IMR-90 (cell line): ENCODE results near the gene ZMYND10. TPM values are rescaled to one million over a fixed set of nuclear protein-coding genes. Genes with fewer than 3 reads are reported as not detected.

Experiments used
- ATAC-seq: fragments of 200-7000 bp; cut with Tn5 transposase; 2 replicates; pipeline ENCODE4 v1.9.1; 2020; ENCODE audit warnings: low read depth, mild to moderate bottlenecking, moderate library complexity
- Bru-seq: library from RNA; stranded (reverse); fragments of 400-500 nt; gene quantifications from one replicate; lab custom pipeline; 2021; lab: Mats Ljungman, UMichigan
- BruChase-seq, 2 experiments: library from RNA; stranded (reverse); fragments of 400-500 nt; gene quantifications; one replicate each; lab custom pipeline; 2021; lab: Mats Ljungman, UMichigan
- BruUV-seq: library from RNA; stranded (reverse); fragments of 400-500 nt; replicated peaks from 2 replicates; lab custom pipeline; 2021; lab: Mats Ljungman, UMichigan
- CTCF ChIA-PET: fragments of 300-600 bp; formaldehyde crosslinking; extraction: SDS; loops from one replicate; lab custom pipeline; 2021; ENCODE audit warnings: antibody characterized with exemption; lab: Yijun Ruan, JAX
- POLR2A ChIA-PET: fragments of 300-600 bp; sonication (Branson Sonifier 250); formaldehyde crosslinking; loops from one replicate; lab custom pipeline; 2022; ENCODE audit warnings: antibody characterized with exemption; ENCODE audit not compliant: unreplicated experiment; lab: Charles Lee
- DNase-seq: peaks from one replicate; pipeline ENCODE4 v3.0.0; 2013
- H2AFZ ChIP-seq: replicated peaks from 2 replicates; pipeline ENCODE3; 2013; ENCODE audit warnings: low read length, mild to moderate bottlenecking; ENCODE audit not compliant: poor library complexity
- H2AK5ac ChIP-seq: 2 replicates; pipeline ENCODE4 v1.6.1; 2013; ENCODE audit warnings: low read depth, low read length, inconsistent platforms
- H2AK9ac ChIP-seq: replicated peaks from 2 replicates; pipeline ENCODE3; 2013; ENCODE audit warnings: mild to moderate bottlenecking, low read depth, low read length, moderate library complexity; ENCODE audit not compliant: poor library complexity
- H2BK120ac ChIP-seq: 2 replicates; pipeline ENCODE4 v1.6.1; 2013; ENCODE audit warnings: low read depth, low read length, inconsistent platforms
- H2BK15ac ChIP-seq: 3 replicates; pipeline ENCODE4 v1.6.1; 2013; ENCODE audit warnings: low read depth, low read length, inconsistent platforms
- H2BK20ac ChIP-seq: 2 replicates; pipeline ENCODE4 v1.6.1; 2013; ENCODE audit warnings: low read depth, mild to moderate bottlenecking, inconsistent platforms, low read length, moderate library complexity
- H2BK5ac ChIP-seq: 2 replicates; pipeline ENCODE4 v1.6.1; 2013; ENCODE audit warnings: mild to moderate bottlenecking, low read depth, low read length, inconsistent platforms; ENCODE audit not compliant: poor library complexity, severe bottlenecking
- H3K14ac ChIP-seq: replicated peaks from 2 replicates; pipeline ENCODE4 v1.6.1; 2013; ENCODE audit warnings: low read depth, low read length, inconsistent platforms
- H3K18ac ChIP-seq: 2 replicates; pipeline ENCODE4 v1.6.1; 2013; ENCODE audit warnings: low read depth, low read length, control low read depth
- H3K23ac ChIP-seq: 2 replicates; pipeline ENCODE4 v1.6.1; 2013; ENCODE audit warnings: low read depth, low read length, inconsistent platforms
- H3K27ac ChIP-seq: 2 replicates; pipeline ENCODE4 v1.5.1; 2013; ENCODE audit warnings: mild to moderate bottlenecking, control low read depth, low read length; ENCODE audit not compliant: insufficient read depth
- H3K27me3 ChIP-seq: 2 replicates; pipeline ENCODE4 v1.6.1; 2013; ENCODE audit warnings: low read length; ENCODE audit not compliant: control insufficient read depth, insufficient read depth
- H3K36me3 ChIP-seq: 2 replicates; pipeline ENCODE4 v1.6.1; 2013; ENCODE audit warnings: low read length, mixed read lengths; ENCODE audit not compliant: control insufficient read depth, insufficient read depth
- H3K4ac ChIP-seq: 2 replicates; pipeline ENCODE4 v1.6.1; 2013; ENCODE audit warnings: low read depth, low read length, inconsistent platforms
- H3K4me1 ChIP-seq: 2 replicates; pipeline ENCODE4 v1.6.1; 2013; ENCODE audit warnings: low read length, mixed read lengths; ENCODE audit not compliant: control insufficient read depth, insufficient read depth
- H3K4me2 ChIP-seq: 2 replicates; pipeline ENCODE4 v1.6.1; 2013; ENCODE audit warnings: low read depth, mild to moderate bottlenecking, control low read depth, low read length, moderate library complexity
- H3K4me3 ChIP-seq: 2 replicates; pipeline ENCODE4 v1.5.1; 2013; ENCODE audit warnings: low read depth, mild to moderate bottlenecking, control low read depth, low read length, moderate library complexity; ENCODE audit not compliant: insufficient read depth
- H3K56ac ChIP-seq: 2 replicates; pipeline ENCODE4 v1.6.1; 2013; ENCODE audit warnings: low read length, inconsistent platforms; ENCODE audit not compliant: insufficient read depth; ENCODE audit errors: extremely low read depth
- H3K79me1 ChIP-seq, 2 experiments: 2 replicates each; pipeline ENCODE4 v1.6.1; 2013; ENCODE audit warnings: low read length in 2 of 2, inconsistent platforms in 1 of 2, low read depth in 1 of 2
- H3K9ac ChIP-seq: 2 replicates; pipeline ENCODE4 v1.6.1; 2013; ENCODE audit warnings: low read depth, low read length, control low read depth
- H3K9me1 ChIP-seq: 2 replicates; pipeline ENCODE4 v1.6.1; 2013; ENCODE audit warnings: low read length, inconsistent platforms; ENCODE audit not compliant: insufficient read depth
- H3K9me3 ChIP-seq: 2 replicates; pipeline ENCODE4 v1.6.1; 2013; ENCODE audit warnings: low read length; ENCODE audit not compliant: control insufficient read depth, insufficient read depth
- H4K20me1 ChIP-seq: 2 replicates; pipeline ENCODE4 v1.6.1; 2013; ENCODE audit warnings: low read length, inconsistent platforms; ENCODE audit not compliant: insufficient read depth
- H4K5ac ChIP-seq: 2 replicates; pipeline ENCODE4 v1.6.1; 2013; ENCODE audit warnings: mild to moderate bottlenecking, low read depth, low read length, control low read depth
- H4K8ac ChIP-seq, 2 experiments: 2 replicates each; pipeline ENCODE4 v1.6.1; 2013; ENCODE audit warnings: low read depth in 2 of 2, low read length in 2 of 2, control low read depth in 1 of 2, inconsistent platforms in 1 of 2
- H4K91ac ChIP-seq: 2 replicates; pipeline ENCODE4 v1.6.1; 2013; ENCODE audit warnings: low read depth, low read length, inconsistent platforms; ENCODE audit not compliant: insufficient read depth
- CEBPB ChIP-seq: IDR thresholded peaks from 2 replicates; pipeline ENCODE4 v1.6.1; 2012; ENCODE audit warnings: low read depth, low read length, improper control_type of control experiment
- CHD1 ChIP-seq: IDR thresholded peaks from 2 replicates; pipeline ENCODE4 v1.6.1; 2012; ENCODE audit warnings: low read depth, low read length, improper control_type of control experiment
- ELK1 ChIP-seq: fragments of 150-350 bp; IDR thresholded peaks from 2 replicates; pipeline ENCODE4 v1.6.1; 2016; ENCODE audit warnings: low read depth, mild to moderate bottlenecking, low read length, moderate library complexity, borderline replicate concordance
- FOS ChIP-seq: fragments of 150-350 bp; IDR thresholded peaks from 2 replicates; pipeline ENCODE4 v1.6.1; 2016; ENCODE audit warnings: low read depth, low read length
- MAFK ChIP-seq: IDR thresholded peaks from 2 replicates; pipeline ENCODE4 v1.6.1; 2012; ENCODE audit warnings: low read depth, low read length, improper control_type of control experiment
- MAZ ChIP-seq: IDR thresholded peaks from 2 replicates; pipeline ENCODE4 v1.6.1; 2012; ENCODE audit warnings: low read depth, mild to moderate bottlenecking, low read length, improper control_type of control experiment, moderate library complexity, borderline replicate concordance
- MXI1 ChIP-seq: IDR thresholded peaks from 2 replicates; pipeline ENCODE4 v1.6.1; 2012; ENCODE audit warnings: low read depth, mild to moderate bottlenecking, low read length, moderate library complexity, borderline replicate concordance
- POLR2A ChIP-seq: IDR thresholded peaks from 2 replicates; pipeline ENCODE4 v1.6.1; 2012; ENCODE audit warnings: mild to moderate bottlenecking, low read depth, low read length
- RAD21 ChIP-seq: IDR thresholded peaks from 2 replicates; pipeline ENCODE4 v1.6.1; 2012; ENCODE audit warnings: low read length, improper control_type of control experiment
- RCOR1 ChIP-seq: IDR thresholded peaks from 2 replicates; pipeline ENCODE4 v1.6.1; 2012; ENCODE audit warnings: mild to moderate bottlenecking, low read length, improper control_type of control experiment; ENCODE audit not compliant: insufficient replicate concordance
- RFX5 ChIP-seq: IDR thresholded peaks from 2 replicates; pipeline ENCODE4 v1.8.0; 2012; ENCODE audit warnings: low read depth, mild to moderate bottlenecking, low read length, moderate library complexity
- SMC3 ChIP-seq: fragments of 150-350 bp; IDR thresholded peaks from 2 replicates; pipeline ENCODE4 v1.6.1; 2016; ENCODE audit warnings: low read depth, mild to moderate bottlenecking, antibody characterized with exemption, low read length, moderate library complexity
- WGBS, 2 experiments: methylation state at CpG; one replicate each; pipeline versions ENCODE4 v1.1.5 to v1.1.7; 2013; ENCODE audit warnings: missing lambda C conversion rate in 2 of 2; ENCODE audit not compliant: insufficient read length in 1 of 2; ENCODE audit errors: extremely low coverage in 2 of 2; 5-methylcytosine and 5-hydroxymethylcytosine counted together
- dilution Hi-C: fragments of 300-500 bp; cut with HindIII; formaldehyde crosslinking; loops from one replicate; pipeline ENCODE4 v1.14.3; 2018; ENCODE audit warnings: low sequenced_read_pairs; ENCODE audit not compliant: unreplicated experiment
- in situ Hi-C: fragments of 300-500 bp; cut with MboI; formaldehyde crosslinking; loops from 3 replicates; pipeline ENCODE4 v1.14.3; 2019; ENCODE audit warnings: low sequenced_read_pairs, inconsistent platforms, mixed read lengths
- intact Hi-C: fragments of 100-400 bp; cut with micrococcal nuclease; formaldehyde crosslinking; loops from 2 replicates; pipeline ENCODE4 v1.10.0; 2022
- long read RNA-seq: library from polyadenylated mRNA; unstranded; transcript quantifications from one replicate; pipeline ENCODE4 v2.0.0, GENCODE V29; 2021; ENCODE audit not compliant: unreplicated experiment
- polyA plus RNA-seq, 3 experiments: library from polyadenylated mRNA; depleted of rRNA; stranded (reverse); fragments of >200 nt; gene quantifications; 2 replicates each; pipeline ENCODE4 v1.2.3, GENCODE V29; 2012; ENCODE audit warnings: low replicate concordance in 1 of 3
- total RNA-seq: library from RNA; depleted of rRNA; stranded (reverse); fragments of >200 nt; gene quantifications from 2 replicates; pipeline ENCODE4 v1.2.3, GENCODE V29; 2012; rRNA removed
- TF ChIP-seq, protein P1 (sequence below): conservative IDR thresholded peaks from 2 replicates; pipeline ENCODE4 v1.5.1; 2012; ENCODE audit warnings: mild to moderate bottlenecking, low read depth, low read length, improper control_type of control experiment

The ZMYND10 gene
- total RNA-seq (0.83 and 1.1 TPM in 2 replicates), polyA plus RNA-seq (2012; rRNA removed) (1.1 and 1.4 TPM in 2 replicates), Bru-seq, nascent RNA (percentile 11 among the genes with signal in this experiment), BruChase-seq, experiment 1, labeled RNA remaining after a 6-hour chase (percentile 27 among the genes with signal in this experiment), BruChase-seq, experiment 2, labeled RNA remaining after a 2-hour chase (percentile 22 among the genes with signal in this experiment)
- polyA plus RNA-seq (2012; cell fraction: cytosol; rRNA removed) = 1.3 and 2.1 TPM in 2 replicates
- polyA plus RNA-seq (2012; cell fraction: nucleus; rRNA removed; ENCODE audit: low replicate concordance) = 2.2 and 2.7 TPM in 2 replicates
- long read RNA-seq, partial matches to known transcripts = 0 of 1 reads
- long read RNA-seq, other reads (novel, unspliced or antisense) = 0 of 1 reads

DNA sequence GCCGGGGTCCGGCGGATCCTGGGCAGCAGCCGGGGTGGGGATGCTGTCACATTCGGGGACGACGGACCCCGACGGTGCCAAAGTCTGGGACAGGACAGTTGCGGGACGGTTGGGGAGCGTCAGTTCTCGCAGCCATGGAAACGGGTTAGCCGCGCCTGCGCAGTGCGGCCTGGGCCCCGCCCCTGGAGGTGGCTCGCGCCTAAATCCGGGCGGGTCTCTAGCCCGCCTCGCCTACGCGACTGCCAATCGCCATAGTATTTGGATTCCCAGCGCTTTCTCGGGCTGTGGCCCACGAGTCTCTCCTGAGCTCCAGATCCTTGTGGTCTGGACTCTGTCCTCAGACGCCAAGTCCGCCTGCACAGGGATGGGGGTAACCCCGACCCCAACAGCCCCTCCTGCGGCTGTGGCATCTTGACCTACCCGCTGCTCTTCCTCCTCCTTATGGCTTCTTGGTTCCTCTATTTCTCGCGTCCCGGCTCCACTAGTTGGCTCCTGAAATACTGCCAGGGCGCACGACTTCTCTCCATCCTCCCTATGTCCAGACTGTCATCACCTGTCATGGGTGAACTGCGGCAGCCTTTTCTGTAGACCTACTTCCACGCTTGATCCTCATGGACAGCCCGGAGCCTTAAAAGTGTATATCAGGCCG, at the start of gene ZMYND10:
Gene ZMYND10, minus strand, starts transcription at position 147 of the 649 bp plus-strand sequence. CDS start 153 bp downstream, outside the sequence.
- peaks cover 2% of the 10 kb centered on the region for H4K20me1 ChIP-seq
- peak; percentile 28 for DNase-seq
- H2BK5ac ChIP-seq = no peak within 1 kb of the TSS
- peak within 1 kb of the TSS; percentile 8; the same call in 1 of the 2 replicates for H2BK120ac ChIP-seq
- H2AFZ ChIP-seq = peak within 1 kb of the TSS; percentile 95
- no peaks in the 10 kb centered on the region; the same call in none of the 2 replicates for H3K9me1 ChIP-seq
- H3K23ac ChIP-seq = no peak within 1 kb of the TSS
- peak within 1 kb of the TSS in 1 of 2 experiments; percentile 54; a peak in 1 of 4 replicates for H4K8ac ChIP-seq
- no peak within 1 kb of the TSS for H4K91ac ChIP-seq
- peak within 1 kb of the TSS; percentile 11; the same call in 1 of the 2 replicates for H3K4ac ChIP-seq
- H3K4me3 ChIP-seq = peak within 1 kb of the TSS; percentile 48
- H4K5ac ChIP-seq = 0 out of 2 replicates have a peak within 1 kb of the TSS, but pooled peaks have one; percentile 1
- H3K27ac ChIP-seq = no peak within 1 kb of the TSS; the same call in 1 of the 2 replicates
- WGBS, 2 experiments = 12% methylated on average over 20 of the region's 45 CpGs; no CpG with 5 or more reads in 1 of the 2 experiments
- peak within 1 kb of the TSS; percentile 47 for H3K9ac ChIP-seq
- ATAC-seq = peak; percentile 67
- no peak within 1 kb of the TSS for H2BK20ac ChIP-seq
- H3K36me3 ChIP-seq = peaks cover 9% of the 10 kb centered on the region; the same call in 1 of the 2 replicates
- no peaks in the 10 kb centered on the region for H3K9me3 ChIP-seq
- H3K79me1 ChIP-seq = peaks cover 14 to 23% of the 10 kb centered on the region in 2 experiments
- no TSS peak for BruUV-seq
- dilution Hi-C loops (no loop called here), in situ Hi-C loops (loop anchor here (5.0 to 25.0 kb wide), 4 partner anchors 202 to 1817 kb away; partner anchors contain the start of genes ABHD14B, GPR62, MANF and PCBP4), intact Hi-C loops (loop anchor here (2.0 to 5.0 kb wide), 2 partner anchors 205 to 1042 kb away; partner anchors contain the start of gene MANF)
- H2BK15ac ChIP-seq = no peak within 1 kb of the TSS
- no peak within 1 kb of the TSS for H3K18ac ChIP-seq
- CTCF ChIA-PET = interaction anchor here (0.6 kb wide), 1 partner anchor 197 kb away, joined by 5 read pairs; no protein-coding TSS in a partner anchor
- H3K4me1 ChIP-seq = peaks cover 9% of the 10 kb centered on the region
- H3K14ac ChIP-seq = peak within 1 kb of the TSS; percentile 7; the same call in 1 of the 2 replicates
- no peaks in the 10 kb centered on the region for H3K27me3 ChIP-seq
- 0 out of 2 replicates have a peak within 1 kb of the TSS, but pooled peaks have one; percentile 14 for H3K56ac ChIP-seq
- peak within 1 kb of the TSS; percentile 99 for H3K4me2 ChIP-seq
- 0 out of 2 replicates have a peak within 1 kb of the TSS, but pooled peaks have one; percentile 17 for H2AK5ac ChIP-seq
- POLR2A ChIA-PET = no interaction called here
- peak within 1 kb of the TSS; percentile 47 for H2AK9ac ChIP-seq
- no peak for TF ChIP-seq MXI1
- TF ChIP-seq RAD21 = no peak
- no peak for TF ChIP-seq CHD1
- no peak for TF ChIP-seq MAFK
- no peak for TF ChIP-seq FOS
- no peak for TF ChIP-seq RCOR1
- no peak for TF ChIP-seq POLR2A
- TF ChIP-seq, protein P1, sequence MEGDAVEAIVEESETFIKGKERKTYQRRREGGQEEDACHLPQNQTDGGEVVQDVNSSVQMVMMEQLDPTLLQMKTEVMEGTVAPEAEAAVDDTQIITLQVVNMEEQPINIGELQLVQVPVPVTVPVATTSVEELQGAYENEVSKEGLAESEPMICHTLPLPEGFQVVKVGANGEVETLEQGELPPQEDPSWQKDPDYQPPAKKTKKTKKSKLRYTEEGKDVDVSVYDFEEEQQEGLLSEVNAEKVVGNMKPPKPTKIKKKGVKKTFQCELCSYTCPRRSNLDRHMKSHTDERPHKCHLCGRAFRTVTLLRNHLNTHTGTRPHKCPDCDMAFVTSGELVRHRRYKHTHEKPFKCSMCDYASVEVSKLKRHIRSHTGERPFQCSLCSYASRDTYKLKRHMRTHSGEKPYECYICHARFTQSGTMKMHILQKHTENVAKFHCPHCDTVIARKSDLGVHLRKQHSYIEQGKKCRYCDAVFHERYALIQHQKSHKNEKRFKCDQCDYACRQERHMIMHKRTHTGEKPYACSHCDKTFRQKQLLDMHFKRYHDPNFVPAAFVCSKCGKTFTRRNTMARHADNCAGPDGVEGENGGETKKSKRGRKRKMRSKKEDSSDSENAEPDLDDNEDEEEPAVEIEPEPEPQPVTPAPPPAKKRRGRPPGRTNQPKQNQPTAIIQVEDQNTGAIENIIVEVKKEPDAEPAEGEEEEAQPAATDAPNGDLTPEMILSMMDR = no peak
- no peak for TF ChIP-seq MAZ
- no peak for TF ChIP-seq RFX5
- no peak for TF ChIP-seq CEBPB
- TF ChIP-seq ELK1 = no peak
- no peak for TF ChIP-seq SMC3
